Gastrocnemius medialis (tissue), 4 donors: Measurements from ENCODE around the gene SLC41A1. TPM values are rescaled to one million over a fixed set of nuclear protein-coding genes. Genes with fewer than 3 reads are reported as not detected.

Experiments used
- ATAC-seq, 2 donors: fragments of 150-250 bp; one replicate each; pipeline ENCODE4 v1.9.1; 2016
- DNase-seq, 2 donors: peaks; one replicate each; pipeline ENCODE4 v3.0.0-alpha.2; 2019
- H3K27ac ChIP-seq, 4 donors: fragments of 200-600 bp; sonication (generic); 1 replicate in 1 of 4; 2 replicates in 3 of 4; pipeline ENCODE4 v1.5.1; 2016 to 2018; ENCODE audit warnings: mild to moderate bottlenecking in 2 of 4, moderate library complexity in 1 of 4
- H3K27me3 ChIP-seq, 3 donors: fragments of 200-600 bp; sonication (generic) in 2 of 3; 1 replicate in 1 of 3; 2 replicates in 2 of 3; pipeline versions ENCODE4 v1.5.1 to v1.6.0; 2016 to 2019; ENCODE audit warnings: mild to moderate bottlenecking in 1 of 3, moderate library complexity in 1 of 3
- H3K36me3 ChIP-seq, 2 donors: fragments of 200-600 bp; sonication (generic) in 1 of 2; one replicate each; pipeline ENCODE4 v1.5.1; 2017 to 2018
- H3K4me1 ChIP-seq, 2 donors: fragments of 200-600 bp; sonication (generic) in 1 of 2; one replicate each; pipeline ENCODE4 v1.5.1; 2016 to 2017; ENCODE audit warnings: mild to moderate bottlenecking in 2 of 2
- H3K4me3 ChIP-seq, 4 donors: fragments of 200-600 bp; sonication (generic) in 3 of 4; 1 replicate in 1 of 4; 2 replicates in 3 of 4; pipeline ENCODE4 v1.5.1; 2016 to 2019; ENCODE audit warnings: mild to moderate bottlenecking in 2 of 4
- H3K9me3 ChIP-seq, 3 donors: fragments of 200-600 bp; sonication (generic) in 2 of 3; 1 replicate in 1 of 3; 2 replicates in 2 of 3; pipeline ENCODE4 v1.5.1; 2016 to 2019
- POLR2A ChIP-seq, 2 donors: fragments of 450-650 bp; IDR thresholded peaks; one replicate each; pipeline ENCODE4 v1.6.1; 2017; ENCODE audit warnings: antibody characterized with exemption in 2 of 2, mild to moderate bottlenecking in 2 of 2, moderate library complexity in 2 of 2
- in situ Hi-C, 4 donors: fragments of 200-750 bp; cut with MboI; loops; one replicate each; pipeline versions ENCODE4 v1.15.0 to v1.8.0; 2017; ENCODE audit warnings: low sequenced_read_pairs in 4 of 4
- intact Hi-C: fragments of 100-400 bp; cut with DNase I; formaldehyde crosslinking; loops from one replicate; pipeline ENCODE4 v1.15.1; 2023; ENCODE audit warnings: low total_unique reads
- total RNA-seq, 4 donors: library from RNA; depleted of rRNA; stranded (reverse); fragments of >200 nt; gene quantifications; one replicate each; pipeline versions ENCODE4 v1.1.0 to v1.2.3, GENCODE V29; 2016
- TF ChIP-seq, protein P1 (sequence below), 5 experiments: fragments of 450-650 bp in 3 of 5; fragments of 200-600 bp in 2 of 5; sonication (generic) in 2 of 5; IDR thresholded peaks in 4 of 5; conservative IDR thresholded peaks in 1 of 5; 1 replicate in 4 of 5; 2 replicates in 1 of 5; pipeline ENCODE4 v1.5.1; 2016 to 2019; ENCODE audit warnings: antibody characterized with exemption in 5 of 5, mild to moderate bottlenecking in 3 of 5, moderate library complexity in 3 of 5

SLC41A1 gene
- total RNA-seq, 4 donors from 2014 or later, result 21.5 to 39.8 (median 36.8) TPM

DNA sequence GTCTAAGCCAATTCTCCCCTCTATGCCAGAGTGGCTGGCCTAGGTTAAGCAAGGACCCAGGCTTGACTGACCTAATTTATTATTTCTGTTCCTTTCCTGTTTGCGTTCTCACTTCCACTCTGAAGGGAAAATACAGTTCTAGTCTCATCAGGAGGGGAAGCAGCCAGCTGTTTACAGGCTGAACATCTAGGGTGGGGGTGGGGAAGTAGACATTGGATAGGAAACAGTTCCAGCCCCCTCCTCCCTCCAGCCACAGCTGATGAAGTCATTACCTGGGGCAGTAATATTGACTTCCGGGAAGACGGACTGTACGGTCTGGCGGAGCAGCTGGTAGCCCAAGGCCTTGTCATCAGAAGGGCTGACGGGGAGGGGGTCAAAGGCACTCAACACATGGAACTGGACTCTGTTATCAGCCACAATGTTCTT lies 19.3 kb upstream of the SLC41A1 start:
- Histone ChIP-seq H3K4me1 (peaks cover 0 to 19% of the 10 kb centered on the region in 2 donors), H3K4me3 (no peak overlapping the region), H3K36me3 (no peaks in the 10 kb centered on the region), H3K9me3 (no peaks in the 10 kb centered on the region), H3K27ac (no peak overlapping the region), H3K27me3 (no peaks in the 10 kb centered on the region)
- intact Hi-C loops, result no loop called here
- ATAC-seq, result peak in 1 of 2 donors; percentile 39
- TF ChIP-seq POLR2A (IDR thresholded peaks at IDR 0.05), result no peak
- TF ChIP-seq, protein P1, sequence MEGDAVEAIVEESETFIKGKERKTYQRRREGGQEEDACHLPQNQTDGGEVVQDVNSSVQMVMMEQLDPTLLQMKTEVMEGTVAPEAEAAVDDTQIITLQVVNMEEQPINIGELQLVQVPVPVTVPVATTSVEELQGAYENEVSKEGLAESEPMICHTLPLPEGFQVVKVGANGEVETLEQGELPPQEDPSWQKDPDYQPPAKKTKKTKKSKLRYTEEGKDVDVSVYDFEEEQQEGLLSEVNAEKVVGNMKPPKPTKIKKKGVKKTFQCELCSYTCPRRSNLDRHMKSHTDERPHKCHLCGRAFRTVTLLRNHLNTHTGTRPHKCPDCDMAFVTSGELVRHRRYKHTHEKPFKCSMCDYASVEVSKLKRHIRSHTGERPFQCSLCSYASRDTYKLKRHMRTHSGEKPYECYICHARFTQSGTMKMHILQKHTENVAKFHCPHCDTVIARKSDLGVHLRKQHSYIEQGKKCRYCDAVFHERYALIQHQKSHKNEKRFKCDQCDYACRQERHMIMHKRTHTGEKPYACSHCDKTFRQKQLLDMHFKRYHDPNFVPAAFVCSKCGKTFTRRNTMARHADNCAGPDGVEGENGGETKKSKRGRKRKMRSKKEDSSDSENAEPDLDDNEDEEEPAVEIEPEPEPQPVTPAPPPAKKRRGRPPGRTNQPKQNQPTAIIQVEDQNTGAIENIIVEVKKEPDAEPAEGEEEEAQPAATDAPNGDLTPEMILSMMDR (IDR thresholded peaks at IDR 0.05 in 4 of 5, conservative IDR thresholded peaks at IDR 0.05 in 1 of 5), result no peak
- in situ Hi-C loops, result no loop called here
- DNase-seq, result no peak

DNA sequence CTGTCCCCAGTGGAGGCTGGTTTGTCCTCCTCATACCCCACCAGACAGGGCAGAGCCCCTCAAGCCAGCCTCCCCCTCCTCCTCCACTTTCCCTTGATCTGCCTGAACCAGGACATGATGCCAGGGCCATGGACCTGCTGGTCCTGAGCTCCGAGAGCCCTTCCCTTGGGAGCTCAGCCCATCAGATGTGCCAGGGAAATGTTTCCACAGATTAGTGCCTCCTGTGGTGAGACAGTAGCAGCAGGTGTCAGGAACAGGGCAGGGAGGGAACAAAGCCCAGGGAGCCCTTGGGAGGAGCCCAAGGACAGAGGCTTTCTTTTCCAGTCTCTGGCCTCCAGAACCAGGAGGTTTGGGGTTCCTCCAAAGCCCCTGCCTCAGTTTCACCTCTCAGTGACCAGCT lies 14.6 kb upstream of the SLC41A1 start:
- TF ChIP-seq, protein P1 (IDR thresholded peaks at IDR 0.05 in 4 of 5, conservative IDR thresholded peaks at IDR 0.05 in 1 of 5), result no peak
- no peak for TF ChIP-seq POLR2A (IDR thresholded peaks at IDR 0.05)
- ATAC-seq (peak; percentile 56 to 78), DNase-seq (peak in 1 of 2 donors; percentile 35)
- intact Hi-C loops, result no loop called here
- Histone ChIP-seq H3K9me3 (no peaks in the 10 kb centered on the region), H3K27ac (no peak overlapping the region), H3K36me3 (no peaks in the 10 kb centered on the region), H3K4me1 (peaks cover 0 to 19% of the 10 kb centered on the region in 2 donors), H3K4me3 (no peak overlapping the region), H3K27me3 (no peaks in the 10 kb centered on the region)
- in situ Hi-C loops, result no loop called here

DNA sequence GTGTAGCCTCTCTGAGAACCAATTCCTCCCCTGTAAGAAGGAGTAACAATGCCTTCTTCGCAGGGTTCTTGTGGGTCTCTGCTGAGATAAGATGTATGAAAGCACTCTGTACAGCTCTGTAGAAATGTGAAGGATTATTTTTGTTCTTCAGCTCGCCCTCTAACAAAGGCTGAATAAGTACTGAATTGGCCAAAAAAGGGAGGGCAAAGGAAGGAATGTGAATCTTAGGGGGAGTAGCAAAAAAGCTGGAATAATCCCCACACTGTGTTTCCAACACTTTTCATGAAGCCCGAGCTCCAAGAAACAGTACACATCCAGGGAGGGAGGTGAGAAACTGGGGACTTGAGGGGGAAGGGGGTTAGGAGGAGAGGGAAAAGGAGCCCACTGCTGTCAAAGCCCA lies 14.0 kb upstream of the SLC41A1 start:
- TF ChIP-seq, protein P1 (IDR thresholded peaks at IDR 0.05 in 4 of 5, conservative IDR thresholded peaks at IDR 0.05 in 1 of 5), result no peak
- no peak for TF ChIP-seq POLR2A (IDR thresholded peaks at IDR 0.05)
- ATAC-seq, result no peak
- no peak overlapping the region for H3K4me3 ChIP-seq
- intact Hi-C loops, result no loop called here
- no peak for DNase-seq
- H3K9me3 ChIP-seq, result no peaks in the 10 kb centered on the region
- H3K36me3 ChIP-seq, result no peaks in the 10 kb centered on the region
- in situ Hi-C loops, result no loop called here
- H3K27ac ChIP-seq, result no peak overlapping the region
- H3K27me3 ChIP-seq, result no peaks in the 10 kb centered on the region
- H3K4me1 ChIP-seq, result peaks cover 0 to 17% of the 10 kb centered on the region in 2 donors

DNA sequence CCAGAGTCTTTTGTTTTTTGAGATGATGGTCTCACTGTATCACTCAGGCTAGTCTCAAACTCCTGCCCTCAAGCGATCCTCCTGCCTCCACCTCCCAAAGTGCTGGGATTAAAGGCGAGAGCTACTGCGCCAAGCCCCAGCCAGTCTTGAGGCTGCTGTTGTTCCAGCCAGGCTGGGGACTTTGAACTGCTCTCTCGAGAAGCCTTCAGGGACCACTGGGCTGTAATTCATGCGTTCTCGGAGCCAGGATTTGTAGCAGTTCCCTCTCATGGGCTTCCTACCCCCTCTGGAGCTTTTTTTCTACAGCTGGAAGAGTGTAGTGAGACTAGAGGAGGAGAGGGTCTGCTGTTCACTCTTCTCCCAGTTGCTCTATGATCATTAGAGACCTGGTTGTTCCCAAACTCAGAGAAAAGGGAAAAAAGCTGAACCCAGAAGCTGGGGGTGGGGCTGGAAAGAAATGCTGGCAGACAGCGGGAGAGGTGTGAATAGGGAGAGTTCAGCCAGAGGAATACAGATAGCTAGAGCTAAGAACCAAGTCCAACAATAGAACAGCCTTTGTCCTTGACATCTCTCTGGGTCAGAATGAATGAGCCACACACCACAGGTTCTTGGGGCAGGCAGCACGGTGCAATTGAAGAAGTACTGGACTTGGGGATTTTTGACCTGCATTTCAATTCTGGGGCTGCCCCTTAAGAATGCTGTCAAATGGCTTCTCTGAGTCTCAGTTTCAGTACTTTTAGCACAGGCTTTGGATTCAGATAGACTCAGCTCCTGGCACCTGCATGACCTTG lies 13.2 kb upstream of the SLC41A1 start:
- ATAC-seq, result no peak
- intact Hi-C loops (no loop called here), in situ Hi-C loops (no loop called here)

More for the DNA sequence above, 13.2 kb upstream of the SLC41A1 start:
- no peaks in the 10 kb centered on the region for H3K27me3 ChIP-seq
- no peaks in the 10 kb centered on the region for H3K9me3 ChIP-seq
- no peak overlapping the region for H3K27ac ChIP-seq
- peaks cover 0 to 16% of the 10 kb centered on the region in 2 donors for H3K4me1 ChIP-seq
- H3K4me3 ChIP-seq, result no peak overlapping the region
- TF ChIP-seq POLR2A (IDR thresholded peaks at IDR 0.05), result no peak
- TF ChIP-seq, protein P1 (IDR thresholded peaks at IDR 0.05 in 4 of 5, conservative IDR thresholded peaks at IDR 0.05 in 1 of 5), result no peak
- no peak for DNase-seq
- no peaks in the 10 kb centered on the region for H3K36me3 ChIP-seq
